ENCODE results near the gene PCK2. TPM values are rescaled to one million over a fixed set of nuclear protein-coding genes. Genes with fewer than 3 reads are reported as not detected.

The PCK2 gene
- total RNA-seq, 1 experiment from 2014 or later = 43.6 TPM

GRCh38 chr14:24081739-24082211 lies 12.3 kb upstream of the PCK2 start:
- intact Hi-C loops (cut with micrococcal nuclease; ENCODE audit: unreplicated experiment) = no loop called here
- H3K27ac Mint-ChIP-seq (ENCODE audit: unreplicated experiment) = peak overlapping the region; percentile 49
- peak overlapping the region; percentile 72 for H3K4me3 Mint-ChIP-seq (ENCODE audit: low read depth, unreplicated experiment)
- no peaks in the 10 kb centered on the region for H3K9me3 Mint-ChIP-seq (ENCODE audit: low read depth, unreplicated experiment)
- DNase-seq = no peak
- CTCF ChIA-PET = interaction anchor here (0.6 to 2.8 kb wide), 4 partner anchors 9 to 97 kb away, joined by 3 to 10 read pairs (median 6); partner anchors contain the start of gene PCK2
- peaks cover 8% of the 10 kb centered on the region for H3K4me1 Mint-ChIP-seq (ENCODE audit: low read depth, unreplicated experiment)
- peaks cover 9% of the 10 kb centered on the region for H3K36me3 Mint-ChIP-seq (ENCODE audit: insufficient read depth, unreplicated experiment)
- H3K27me3 Mint-ChIP-seq (ENCODE audit: unreplicated experiment) = peaks cover 17% of the 10 kb centered on the region
- no peak for TF ChIP-seq CTCF (IDR thresholded peaks at IDR 0.05; ENCODE audit: unreplicated experiment)
- BruUV-seq (replicated peaks) = no TSS peak

DNA sequence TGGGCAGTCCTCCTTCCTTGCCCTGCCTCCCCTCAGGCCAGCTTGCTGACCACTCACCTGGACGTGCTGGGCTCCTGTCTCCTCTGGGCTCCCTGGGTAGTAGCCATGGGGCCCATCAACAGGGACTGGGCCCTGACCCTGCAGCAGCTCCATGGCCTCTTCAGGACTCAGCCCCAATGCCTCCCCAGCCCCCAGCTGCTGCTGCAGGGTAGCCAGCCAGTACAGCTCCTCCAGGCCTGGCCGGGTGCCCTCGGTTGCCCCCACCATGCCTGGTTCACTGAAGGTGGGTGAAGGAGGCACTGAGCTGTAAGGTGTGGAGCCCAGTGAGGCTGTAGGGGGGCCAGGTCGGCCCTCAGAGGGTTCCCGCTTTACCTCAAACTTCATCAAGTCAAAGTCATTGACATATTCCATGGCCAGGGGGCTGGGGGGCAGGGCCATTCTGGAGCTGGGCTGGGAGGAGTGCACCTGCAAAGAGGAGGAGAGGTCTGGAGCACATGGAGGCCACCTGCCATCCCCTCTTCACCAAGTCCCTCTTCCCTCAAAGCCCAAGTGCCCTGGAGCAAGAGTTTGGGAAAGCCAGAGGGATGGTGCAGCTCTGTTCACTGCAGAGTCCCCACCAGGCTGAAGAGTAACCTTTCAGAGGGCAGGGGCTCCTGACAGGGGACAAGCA lies 11.6 kb upstream of the PCK2 start:
- H3K36me3 Mint-ChIP-seq (ENCODE audit: insufficient read depth, unreplicated experiment) = peaks cover 9% of the 10 kb centered on the region
- BruUV-seq (replicated peaks) = no TSS peak
- peak overlapping the region; percentile 72 for H3K4me3 Mint-ChIP-seq (ENCODE audit: low read depth, unreplicated experiment)

GRCh38 chr14:24083462-24083861 lies 10.6 kb upstream of the PCK2 start:
- CTCF ChIA-PET = no interaction called here
- H3K36me3 Mint-ChIP-seq (ENCODE audit: insufficient read depth, unreplicated experiment) = peaks cover 9% of the 10 kb centered on the region

More for the DNA sequence above, 11.6 kb upstream of the PCK2 start:
- TF ChIP-seq CTCF (IDR thresholded peaks at IDR 0.05; ENCODE audit: unreplicated experiment) = no peak
- Mint-ChIP-seq H3K4me1 (ENCODE audit: low read depth, unreplicated experiment) (peaks cover 8% of the 10 kb centered on the region), H3K27me3 (ENCODE audit: unreplicated experiment) (peaks cover 25% of the 10 kb centered on the region), H3K9me3 (ENCODE audit: low read depth, unreplicated experiment) (no peaks in the 10 kb centered on the region), H3K27ac (ENCODE audit: unreplicated experiment) (peak overlapping the region; percentile 49)
- no peak for DNase-seq
- CTCF ChIA-PET = interaction anchor here (0.6 to 2.8 kb wide), 2 partner anchors 8 to 43 kb away, joined by 5 to 10 read pairs; no protein-coding TSS in a partner anchor
- intact Hi-C loops (cut with micrococcal nuclease; ENCODE audit: unreplicated experiment) = no loop called here

DNA sequence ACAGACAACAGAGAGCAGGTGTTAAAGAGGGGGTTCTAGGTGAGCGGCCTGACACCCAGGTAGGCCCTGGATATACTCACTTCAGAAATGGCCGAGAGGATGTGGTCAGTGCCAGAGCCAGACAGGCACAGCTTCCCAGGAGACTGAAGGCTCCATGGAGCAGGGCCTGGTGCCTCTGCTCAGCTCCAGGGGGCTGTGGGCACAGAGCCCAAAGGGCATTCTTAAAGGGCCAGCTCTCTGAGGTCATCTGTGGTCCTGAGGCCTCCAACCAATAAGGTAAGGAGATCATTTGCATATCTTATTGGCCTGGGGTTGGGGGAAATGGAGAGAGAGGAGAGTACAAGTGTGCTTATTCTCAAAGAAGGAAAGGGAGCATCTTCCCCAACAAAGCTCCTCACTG lies 9.7 kb upstream of the PCK2 start:
- DNase-seq = no peak
- Mint-ChIP-seq H3K4me3 (ENCODE audit: low read depth, unreplicated experiment) (no peak overlapping the region), H3K27me3 (ENCODE audit: unreplicated experiment) (peaks cover 19% of the 10 kb centered on the region), H3K4me1 (ENCODE audit: low read depth, unreplicated experiment) (peaks cover 8% of the 10 kb centered on the region), H3K9me3 (ENCODE audit: low read depth, unreplicated experiment) (no peaks in the 10 kb centered on the region), H3K27ac (ENCODE audit: unreplicated experiment) (no peak overlapping the region), H3K36me3 (ENCODE audit: insufficient read depth, unreplicated experiment) (peaks cover 9% of the 10 kb centered on the region)
- TF ChIP-seq CTCF (IDR thresholded peaks at IDR 0.05; ENCODE audit: unreplicated experiment) = no peak
- CTCF ChIA-PET = no interaction called here
- no TSS peak for BruUV-seq (replicated peaks)
- intact Hi-C loops (cut with micrococcal nuclease; ENCODE audit: unreplicated experiment) = no loop called here

More at GRCh38 chr14:24083462-24083861, 10.6 kb upstream of the PCK2 start:
- H3K4me1 Mint-ChIP-seq (ENCODE audit: low read depth, unreplicated experiment) = peaks cover 8% of the 10 kb centered on the region
- BruUV-seq (replicated peaks) = no TSS peak
- DNase-seq = no peak
- peaks cover 26% of the 10 kb centered on the region for H3K27me3 Mint-ChIP-seq (ENCODE audit: unreplicated experiment)
- H3K9me3 Mint-ChIP-seq (ENCODE audit: low read depth, unreplicated experiment) = no peaks in the 10 kb centered on the region
- no peak for TF ChIP-seq CTCF (IDR thresholded peaks at IDR 0.05; ENCODE audit: unreplicated experiment)
- intact Hi-C loops (cut with micrococcal nuclease; ENCODE audit: unreplicated experiment) = no loop called here
- no peak overlapping the region for H3K4me3 Mint-ChIP-seq (ENCODE audit: low read depth, unreplicated experiment)
- no peak overlapping the region for H3K27ac Mint-ChIP-seq (ENCODE audit: unreplicated experiment)

Data from Calu3 (cell line).